B cell (primary cell): Measurements from ENCODE around the gene SLC36A1. TPM values are rescaled to one million over a fixed set of nuclear protein-coding genes. Genes with fewer than 3 reads are reported as not detected.

Experiments used
- ATAC-seq: fragments of 200-7000 bp; cut with Tn5 transposase; one replicate; pipeline ENCODE4 v1.10.0; 2021; ENCODE audit warnings: low read depth, mild to moderate bottlenecking, moderate number of reproducible peaks, moderate library complexity
- CTCF ChIA-PET: fragments of 350-600 bp; sonication (Branson Sonifier 250); formaldehyde crosslinking; loops from one replicate; lab custom pipeline; 2021; ENCODE audit warnings: antibody characterized with exemption, inconsistent platforms; lab: Charles Lee
- POLR2A ChIA-PET: fragments of 350-600 bp; sonication (Branson Sonifier 250); formaldehyde crosslinking; loops from one replicate; lab custom pipeline; 2021; ENCODE audit warnings: antibody characterized with exemption; lab: Charles Lee
- DNase-seq: peaks from one replicate; pipeline ENCODE4 v3.0.0; 2013
- H2AFZ ChIP-seq: 2 replicates; pipeline ENCODE4 v1.6.1; 2012; ENCODE audit warnings: mild to moderate bottlenecking, low read depth, low read length; ENCODE audit not compliant: insufficient read depth, poor library complexity, severe bottlenecking
- H3K27ac ChIP-seq, 2 donors: 1 replicate in 1 of 2; 2 replicates in 1 of 2; pipeline ENCODE4 v1.5.1; 2012 to 2013; ENCODE audit warnings: low read length in 2 of 2, mild to moderate bottlenecking in 2 of 2, moderate library complexity in 1 of 2
- H3K27me3 ChIP-seq, 4 experiments: fragments of 200-600 bp in 1 of 4; sonication (generic) in 1 of 4; replicated peaks in 1 of 4; 1 replicate in 2 of 4; 2 replicates in 2 of 4; pipeline versions ENCODE4 v1.6.1 to v1.7.0; 2013 to 2016; ENCODE audit warnings: low read length in 3 of 4, mild to moderate bottlenecking in 2 of 4, mixed read lengths in 1 of 4, moderate library complexity in 1 of 4; ENCODE audit not compliant: insufficient read depth in 4 of 4, control insufficient read depth in 3 of 4; ENCODE audit errors: control extremely low read depth in 1 of 4
- H3K36me3 ChIP-seq, 2 experiments: replicated peaks in 1 of 2; 1 replicate in 1 of 2; 2 replicates in 1 of 2; pipeline versions ENCODE4 v1.6.1 to v1.7.1; 2013; ENCODE audit warnings: low read length in 1 of 2; ENCODE audit not compliant: insufficient read depth in 2 of 2, control insufficient read depth in 1 of 2; ENCODE audit errors: control extremely low read depth in 1 of 2, extremely low read depth in 1 of 2
- H3K4me1 ChIP-seq, 2 donors: fragments of 200-600 bp in 1 of 2; sonication (generic) in 1 of 2; 1 replicate in 1 of 2; 2 replicates in 1 of 2; pipeline versions ENCODE4 v1.5.1 to v1.6.1; 2013 to 2017; ENCODE audit warnings: low read length in 2 of 2; ENCODE audit not compliant: control insufficient read depth in 2 of 2, insufficient read depth in 2 of 2
- H3K4me2 ChIP-seq: replicated peaks from 2 replicates; pipeline ENCODE3; 2012; ENCODE audit warnings: mild to moderate bottlenecking, low read depth, low read length; ENCODE audit not compliant: poor library complexity, severe bottlenecking
- H3K4me3 ChIP-seq, 5 experiments: fragments of 200-600 bp in 1 of 5; sonication (generic) in 1 of 5; 1 replicate in 3 of 5; 2 replicates in 2 of 5; pipeline versions ENCODE4 v1.5.1 to v1.7.0; 2011 to 2016; ENCODE audit warnings: low read length in 4 of 5, mild to moderate bottlenecking in 4 of 5, low read depth in 2 of 5, control low read depth in 1 of 5, moderate library complexity in 1 of 5; ENCODE audit not compliant: insufficient read depth in 1 of 5; ENCODE audit errors: control extremely low read depth in 1 of 5, extremely low read depth in 1 of 5
- H3K79me2 ChIP-seq: fragments of 200-600 bp; sonication (generic); one replicate; pipeline ENCODE4 v1.6.0; 2016; ENCODE audit warnings: low read length; ENCODE audit not compliant: control insufficient read depth, insufficient read depth
- H3K9ac ChIP-seq: fragments of 200-600 bp; sonication (generic); 2 replicates; pipeline ENCODE4 v1.6.1; 2017; ENCODE audit warnings: mild to moderate bottlenecking, low read length, moderate library complexity
- H3K9me3 ChIP-seq, 3 donors: one replicate each; pipeline versions ENCODE4 v1.6.1 to v1.7.1; 2013; ENCODE audit warnings: low read length in 2 of 3; ENCODE audit not compliant: control insufficient read depth in 2 of 3, insufficient read depth in 1 of 3; ENCODE audit errors: control extremely low read depth in 1 of 3
- H4K20me1 ChIP-seq: 2 replicates; pipeline ENCODE4 v1.6.0; 2012; ENCODE audit warnings: mild to moderate bottlenecking, low read length; ENCODE audit not compliant: insufficient read depth, control insufficient read depth, poor library complexity, severe bottlenecking
- H3K27ac Mint-ChIP-seq: one replicate; pipeline ENCODE4 v1.8.0; 2021; ENCODE audit warnings: mixed read lengths
- H3K27me3 Mint-ChIP-seq: one replicate; pipeline ENCODE4 v1.8.0; 2021; ENCODE audit warnings: mixed read lengths
- H3K4me1 Mint-ChIP-seq: one replicate; pipeline ENCODE4 v1.8.0; 2021; ENCODE audit warnings: mixed read lengths
- H3K4me3 Mint-ChIP-seq: one replicate; pipeline ENCODE4 v1.8.0; 2021; ENCODE audit warnings: mixed read lengths
- H3K9me3 Mint-ChIP-seq: one replicate; pipeline ENCODE4 v1.8.0; 2022; ENCODE audit warnings: mixed read lengths; ENCODE audit not compliant: insufficient read depth
- CTCF ChIP-seq: fragments of 200-600 bp; IDR thresholded peaks from one replicate; pipeline ENCODE4 v1.8.0; 2022; ENCODE audit warnings: antibody characterized with exemption, mild to moderate bottlenecking
- EZH2 ChIP-seq: IDR thresholded peaks from 2 replicates; pipeline ENCODE4 v1.6.1; 2012; ENCODE audit warnings: borderline replicate concordance, low read depth, mild to moderate bottlenecking, moderate library complexity, low read length; ENCODE audit not compliant: insufficient read depth, poor library complexity, severe bottlenecking
- WGBS: methylation state at CpG from one replicate; pipeline ENCODE4 v1.1.5; 2013; ENCODE audit warnings: missing lambda C conversion rate; ENCODE audit not compliant: insufficient coverage; 5-methylcytosine and 5-hydroxymethylcytosine counted together
- intact Hi-C: fragments of 100-400 bp; cut with micrococcal nuclease; formaldehyde crosslinking; loops from one replicate; pipeline ENCODE4 v1.10.0; 2022
- polyA plus RNA-seq: library from polyadenylated mRNA; depleted of rRNA; stranded (reverse); fragments of >200 nt; gene quantifications from 2 replicates; pipeline ENCODE4 v1.2.3, GENCODE V29; 2012
- total RNA-seq, 2 donors: library from RNA; stranded (reverse); fragments of 120-200 nt in 1 of 2; gene quantifications; 1 replicate in 1 of 2; 2 replicates in 1 of 2; pipeline versions ENCODE4 v1.2.3 to v1.2.4, GENCODE V29; 2013 to 2022

SLC36A1 gene
- total and polyA plus RNA-seq, 2 donors (not counting 1 experiment from before 2014, with no cell fraction given) = 4.0 to 15.1 TPM

- POLR2A ChIA-PET = no interaction called here
Observed at GRCh38 chr5:151450605-151451004, 3.2 kb downstream of the SLC36A1 start.

More at GRCh38 chr5:151450605-151451004, 3.2 kb downstream of the SLC36A1 start:
- DNase-seq (no peak), ATAC-seq (no peak)
- no peak overlapping the region for H3K4me2 ChIP-seq
- H3K36me3 ChIP-seq = no peaks in the 10 kb centered on the region
- no peak overlapping the region for H2AFZ ChIP-seq
- TF ChIP-seq EZH2 (no peak), CTCF (no peak)
- no peak overlapping the region for H3K4me3 ChIP-seq
- peaks cover 30% of the 10 kb centered on the region for H3K79me2 ChIP-seq
- Mint-ChIP-seq H3K4me1 (peaks cover 25% of the 10 kb centered on the region), H3K9me3 (no peaks in the 10 kb centered on the region), H3K27me3 (peaks cover 5% of the 10 kb centered on the region), H3K27ac (no peak overlapping the region), H3K4me3 (no peak overlapping the region)
- CTCF ChIA-PET = no interaction called here
- H3K27ac ChIP-seq = no peak overlapping the region
- peaks cover 11 to 12% of the 10 kb centered on the region in 2 donors for H3K4me1 ChIP-seq
- H3K27me3 ChIP-seq = peaks cover 0 to 3% (median 0%) of the 10 kb centered on the region in 4 experiments
- no peaks in the 10 kb centered on the region for H3K9me3 ChIP-seq
- H4K20me1 ChIP-seq = peaks cover 4% of the 10 kb centered on the region
- 94% methylated on average over 2 of the region's 3 CpGs for WGBS
- intact Hi-C loops = no loop called here
- no peak overlapping the region for H3K9ac ChIP-seq
